Mesenchymal stem cell (in vitro differentiated cells and primary cell): ENCODE measurements around the gene MAGT1.
"Not testable (repeated sequence)": the region's sequence is repeated elsewhere in the genome, so short reads cannot be mapped to it uniquely, and the experiment has no call there.

ENCODE experiments used
- DNase-seq: peaks from one replicate; pipeline ENCODE4 v3.0.0-alpha.2; 2013
- H2AFZ ChIP-seq: one replicate; pipeline ENCODE4 v1.6.1; 2013; ENCODE audit warnings: low read depth, mild to moderate bottlenecking, control low read depth, inconsistent platforms, low read length, moderate library complexity
- H2AK5ac ChIP-seq: 2 replicates; pipeline ENCODE4 v1.6.1; 2013; ENCODE audit warnings: low read length, moderate library complexity, mild to moderate bottlenecking, inconsistent platforms; ENCODE audit not compliant: severe bottlenecking
- H2BK120ac ChIP-seq: one replicate; pipeline ENCODE4 v1.6.1; 2013; ENCODE audit warnings: low read depth, mild to moderate bottlenecking, inconsistent platforms, low read length, moderate library complexity
- H2BK12ac ChIP-seq, 2 experiments: one replicate each; pipeline ENCODE4 v1.6.1; 2013; ENCODE audit warnings: inconsistent platforms in 2 of 2, low read length in 2 of 2, mild to moderate bottlenecking in 2 of 2, moderate library complexity in 2 of 2, control low read depth in 1 of 2
- H2BK15ac ChIP-seq: one replicate; pipeline ENCODE4 v1.6.1; 2013; ENCODE audit warnings: mild to moderate bottlenecking, low read depth, inconsistent platforms; ENCODE audit not compliant: poor library complexity, severe bottlenecking
- H2BK5ac ChIP-seq: 2 replicates; pipeline ENCODE4 v1.6.1; 2013; ENCODE audit warnings: low read depth, mild to moderate bottlenecking, low read length, control low read depth, inconsistent platforms; ENCODE audit not compliant: poor library complexity, severe bottlenecking
- H3K14ac ChIP-seq, 2 experiments: one replicate each; pipeline ENCODE4 v1.6.1; 2013; ENCODE audit warnings: inconsistent platforms in 2 of 2, low read length in 2 of 2, control low read depth in 1 of 2, mild to moderate bottlenecking in 1 of 2, moderate library complexity in 1 of 2
- H3K18ac ChIP-seq, 2 experiments: one replicate each; pipeline ENCODE4 v1.6.1; 2013; ENCODE audit warnings: inconsistent platforms in 2 of 2, low read length in 2 of 2, control low read depth in 1 of 2, low read depth in 1 of 2, mild to moderate bottlenecking in 1 of 2
- H3K23ac ChIP-seq, 2 experiments: one replicate each; pipeline ENCODE4 v1.6.1; 2013; ENCODE audit warnings: inconsistent platforms in 2 of 2, low read length in 2 of 2, mild to moderate bottlenecking in 2 of 2, moderate library complexity in 2 of 2, control low read depth in 1 of 2
- H3K27ac ChIP-seq: 2 replicates; pipeline ENCODE4 v1.5.1; 2013; ENCODE audit warnings: mild to moderate bottlenecking, moderate library complexity, low read length, control low read depth, inconsistent platforms; ENCODE audit not compliant: poor library complexity, severe bottlenecking
- H3K27me3 ChIP-seq, 2 experiments: 2 replicates each; pipeline versions ENCODE4 v1.6.1 to v1.7.0; 2013; ENCODE audit warnings: low read length in 2 of 2, mild to moderate bottlenecking in 2 of 2, moderate library complexity in 2 of 2, control low read depth in 1 of 2, inconsistent platforms in 1 of 2; ENCODE audit not compliant: control insufficient read depth in 1 of 2, insufficient read depth in 1 of 2
- H3K36me3 ChIP-seq, 2 experiments: 2 replicates each; pipeline versions ENCODE4 v1.6.1 to v1.7.0; 2013; ENCODE audit warnings: low read length in 2 of 2, control low read depth in 1 of 2, inconsistent platforms in 1 of 2, low read depth in 1 of 2, mild to moderate bottlenecking in 1 of 2; ENCODE audit not compliant: insufficient read depth in 2 of 2, control insufficient read depth in 1 of 2
- H3K4ac ChIP-seq, 2 experiments: one replicate each; pipeline ENCODE4 v1.6.1; 2013; ENCODE audit warnings: inconsistent platforms in 2 of 2, low read length in 2 of 2, mild to moderate bottlenecking in 2 of 2, moderate library complexity in 2 of 2, control low read depth in 1 of 2, low read depth in 1 of 2
- H3K4me1 ChIP-seq: 2 replicates; pipeline ENCODE4 v1.6.1; 2013; ENCODE audit warnings: low read depth, low read length, control low read depth; ENCODE audit not compliant: control insufficient read depth, insufficient read depth
- H3K4me2 ChIP-seq: 2 replicates; pipeline ENCODE4 v1.6.1; 2013; ENCODE audit warnings: low read length, mild to moderate bottlenecking, inconsistent platforms; ENCODE audit not compliant: poor library complexity, severe bottlenecking
- H3K4me3 ChIP-seq, 2 experiments: 2 replicates each; pipeline versions ENCODE4 v1.5.1 to v1.7.0; 2013; ENCODE audit warnings: low read length in 2 of 2, mild to moderate bottlenecking in 2 of 2, control low read depth in 1 of 2, low read depth in 1 of 2; ENCODE audit not compliant: insufficient read depth in 1 of 2
- H3K79me1 ChIP-seq: replicated peaks from 2 replicates; pipeline ENCODE4 v1.6.1; 2013; ENCODE audit warnings: mild to moderate bottlenecking, control low read depth, low read length, inconsistent platforms; ENCODE audit not compliant: poor library complexity, severe bottlenecking
- H3K9ac ChIP-seq: 2 replicates; pipeline ENCODE4 v1.7.0; 2013; ENCODE audit warnings: mild to moderate bottlenecking, low read length, moderate library complexity
- H3K9me3 ChIP-seq: 2 replicates; pipeline ENCODE4 v1.7.0; 2013; ENCODE audit warnings: mild to moderate bottlenecking, low read length; ENCODE audit not compliant: control insufficient read depth
- H4K8ac ChIP-seq: one replicate; pipeline ENCODE4 v1.6.1; 2013; ENCODE audit warnings: inconsistent platforms, mild to moderate bottlenecking, low read length, moderate library complexity
- H4K91ac ChIP-seq: one replicate; pipeline ENCODE4 v1.6.1; 2013; ENCODE audit warnings: mild to moderate bottlenecking, low read length, inconsistent platforms
- WGBS: methylation state at CpG from one replicate; pipeline ENCODE4 v1.1.7; 2013; ENCODE audit warnings: mixed read lengths; 5-methylcytosine and 5-hydroxymethylcytosine counted together

Gene MAGT1

GRCh38 chrX:77899081-77899828 lies 4.0 kb upstream of the MAGT1 start, which contains the start of gene COX7B:
Gene COX7B, plus strand, starts transcription at chrX:77899468. Its CDS starts 86 bp downstream, at chrX:77899554.
- Histone ChIP-seq H2AFZ (no peak within 1 kb of the TSS), H4K8ac (no peak within 1 kb of the TSS), H3K4ac (no peak within 1 kb of the TSS), H3K9ac (peak within 1 kb of the TSS; percentile 99), H3K23ac (no peak within 1 kb of the TSS), H3K4me2 (no peak within 1 kb of the TSS), H4K91ac (no peak within 1 kb of the TSS), H2BK5ac (no peak within 1 kb of the TSS), H3K4me1 (no peaks in the 10 kb centered on the region), H2BK15ac (no peak within 1 kb of the TSS), H2BK12ac (no peak within 1 kb of the TSS), H3K18ac (no peak within 1 kb of the TSS), H3K79me1 (no peaks in the 10 kb centered on the region), H3K36me3 (peaks cover 4 to 15% of the 10 kb centered on the region in 2 experiments), H3K27me3 (no peaks in the 10 kb centered on the region), H3K9me3 (no peaks in the 10 kb centered on the region), H3K27ac (peak within 1 kb of the TSS; percentile 80), H3K4me3 (peak within 1 kb of the TSS; percentile 61 to 91), H3K14ac (no peak within 1 kb of the TSS), H2BK120ac (no peak within 1 kb of the TSS), H2AK5ac (no peak within 1 kb of the TSS)
- WGBS = 1% methylated on average over 25 of the region's 28 CpGs
- DNase-seq = peak; percentile 98

- no peak overlapping the region for H4K91ac ChIP-seq
- H3K9me3 ChIP-seq = no peaks in the 10 kb centered on the region
- H3K4me1 ChIP-seq = peaks cover 3% of the 10 kb centered on the region
- peak overlapping the region; percentile 90 for H3K9ac ChIP-seq
- WGBS = 83% methylated on average over 5 of the region's 10 CpGs
- H3K4me3 ChIP-seq = peak overlapping the region in 1 of 2 experiments; percentile 84
- no peak overlapping the region for H3K14ac ChIP-seq
- no peak overlapping the region for H3K4ac ChIP-seq
- no peak overlapping the region for H2AFZ ChIP-seq
- H3K36me3 ChIP-seq = no peaks in the 10 kb centered on the region
- no peak overlapping the region for H2AK5ac ChIP-seq
- no peak overlapping the region for H2BK12ac ChIP-seq
- H4K8ac ChIP-seq = no peak overlapping the region
- DNase-seq = no peak
- H3K27me3 ChIP-seq = no peaks in the 10 kb centered on the region
- no peak overlapping the region for H3K18ac ChIP-seq
- no peak overlapping the region for H3K23ac ChIP-seq
- H3K79me1 ChIP-seq = no peaks in the 10 kb centered on the region
- H2BK5ac ChIP-seq = no peak overlapping the region
- no peak overlapping the region for H2BK120ac ChIP-seq
- no peak overlapping the region for H3K4me2 ChIP-seq
- no peak overlapping the region for H3K27ac ChIP-seq
- H2BK15ac ChIP-seq = no peak overlapping the region
Observed at GRCh38 chrX:77893713-77894112, 1.5 kb downstream of the MAGT1 start.

GRCh38 chrX:77892887-77893286 lies 2.3 kb downstream of the MAGT1 start:
- Histone ChIP-seq H3K9me3 (no peaks in the 10 kb centered on the region), H3K79me1 (no peaks in the 10 kb centered on the region), H4K91ac (no peak overlapping the region), H2AK5ac (no peak overlapping the region), H2BK15ac (no peak overlapping the region), H3K14ac (no peak overlapping the region), H3K18ac (no peak overlapping the region), H3K27me3 (no peaks in the 10 kb centered on the region), H3K23ac (no peak overlapping the region), H3K36me3 (no peaks in the 10 kb centered on the region), H3K4ac (no peak overlapping the region), H2BK12ac (no peak overlapping the region), H2BK5ac (no peak overlapping the region), H2AFZ (no peak overlapping the region), H4K8ac (no peak overlapping the region), H2BK120ac (no peak overlapping the region), H3K4me1 (peaks cover 3% of the 10 kb centered on the region), H3K9ac (no peak overlapping the region), H3K4me2 (no peak overlapping the region), H3K4me3 (no peak overlapping the region), H3K27ac (no peak overlapping the region)
- no peak for DNase-seq
- 90% methylated on average over 2 of the region's 2 CpGs for WGBS

- not testable (repeated sequence) for H3K18ac ChIP-seq, H3K27me3 ChIP-seq, H3K79me1 ChIP-seq, H2BK120ac ChIP-seq, H2AK5ac ChIP-seq, H3K9me3 ChIP-seq, H3K4me3 ChIP-seq, H3K9ac ChIP-seq, H3K36me3 ChIP-seq, H3K4ac ChIP-seq, H3K14ac ChIP-seq, H3K4me2 ChIP-seq, DNase-seq, H3K4me1 ChIP-seq, H2BK5ac ChIP-seq, H4K91ac ChIP-seq, H2BK15ac ChIP-seq, H4K8ac ChIP-seq, H3K27ac ChIP-seq, H3K23ac ChIP-seq, H2AFZ ChIP-seq, H2BK12ac ChIP-seq
- no CpG with 5 or more reads among the region's 4 CpGs for WGBS
Observed at GRCh38 chrX:77881418-77881817, 13.8 kb downstream of the MAGT1 start.
